Lower lobe of right lung (tissue), 2 donors: ENCODE results near the gene GNA12. TPM values are rescaled to one million over a fixed set of nuclear protein-coding genes. Genes with fewer than 3 reads are reported as not detected.

Experiments
- ATAC-seq, 2 donors: fragments of 200-7000 bp; cut with Tn5 transposase; one replicate each; pipeline ENCODE4 v1.9.1; 2020 to 2022; ENCODE audit warnings: mild to moderate bottlenecking in 2 of 2, moderate library complexity in 2 of 2
- DNase-seq: peaks from one replicate; pipeline ENCODE4 v3.0.0-alpha.2; 2020
- H3K27ac ChIP-seq: fragments of 200-600 bp; one replicate; pipeline ENCODE4 v1.8.0; 2022
- H3K27me3 ChIP-seq: fragments of 200-600 bp; one replicate; pipeline ENCODE4 v1.8.0; 2022; ENCODE audit warnings: low read depth
- H3K36me3 ChIP-seq: fragments of 200-600 bp; one replicate; pipeline ENCODE4 v1.8.0; 2022; ENCODE audit warnings: mild to moderate bottlenecking
- H3K4me1 ChIP-seq: fragments of 200-600 bp; one replicate; pipeline ENCODE4 v1.8.0; 2022
- H3K4me3 ChIP-seq: fragments of 200-600 bp; one replicate; pipeline ENCODE4 v1.8.0; 2022; ENCODE audit warnings: mild to moderate bottlenecking
- H3K9me3 ChIP-seq: fragments of 200-600 bp; one replicate; pipeline ENCODE4 v1.8.0; 2022
- CTCF ChIP-seq: fragments of 200-600 bp; IDR thresholded peaks from one replicate; pipeline ENCODE4 v1.8.0; 2022; ENCODE audit warnings: antibody characterized with exemption, mild to moderate bottlenecking
- intact Hi-C: fragments of 100-400 bp; cut with DNase I; formaldehyde crosslinking; loops from one replicate; pipeline ENCODE4 v1.11.0; 2022
- total RNA-seq: library from RNA; stranded (reverse); fragmentation: NEBNext Ultra II Directional; extraction: Animal tissue kit (Norgen Biotek cat#: 25700); gene quantifications from one replicate; pipeline ENCODE4 v1.2.1, GENCODE V29; 2021
- donor health status: DM: no; HTN: yes; CAD: no; lungs with severe emphysema.

GNA12 gene
- total RNA-seq, 1 donor from 2014 or later = 41.6 TPM

GRCh38 chr7:2798669-2799068, 45.4 kb downstream of the GNA12 start:
- Histone ChIP-seq H3K27me3 (no peaks in the 10 kb centered on the region), H3K4me1 (peaks cover 39% of the 10 kb centered on the region), H3K4me3 (no peak overlapping the region), H3K9me3 (no peaks in the 10 kb centered on the region), H3K36me3 (peaks cover 12% of the 10 kb centered on the region), H3K27ac (no peak overlapping the region)
- intact Hi-C loops = no loop called here
- TF ChIP-seq CTCF = no peak
- ATAC-seq = no peak
- DNase-seq = no peak

GRCh38 chr7:2796358-2797352, 47.5 kb downstream of the GNA12 start:
- DNase-seq = no peak
- ATAC-seq = peak; percentile 47 to 56
- no peaks in the 10 kb centered on the region for H3K27me3 ChIP-seq
- no peak for TF ChIP-seq CTCF
- peaks cover 31% of the 10 kb centered on the region for H3K36me3 ChIP-seq
- peak overlapping the region; percentile 37 for H3K27ac ChIP-seq
- no peaks in the 10 kb centered on the region for H3K9me3 ChIP-seq
- peaks cover 34% of the 10 kb centered on the region for H3K4me1 ChIP-seq
- no peak overlapping the region for H3K4me3 ChIP-seq
- intact Hi-C loops = no loop called here

GRCh38 chr7:2795906-2796305, 48.2 kb downstream of the GNA12 start:
- intact Hi-C loops = no loop called here
- no peak for TF ChIP-seq CTCF
- Histone ChIP-seq H3K27ac (peak overlapping the region; percentile 37), H3K36me3 (peaks cover 37% of the 10 kb centered on the region), H3K4me1 (peaks cover 26% of the 10 kb centered on the region), H3K9me3 (no peaks in the 10 kb centered on the region), H3K4me3 (no peak overlapping the region), H3K27me3 (no peaks in the 10 kb centered on the region)
- DNase-seq (no peak), ATAC-seq (no peak)

- Histone ChIP-seq H3K4me3 (no peak overlapping the region), H3K36me3 (peaks cover 38% of the 10 kb centered on the region), H3K4me1 (peaks cover 26% of the 10 kb centered on the region), H3K27me3 (no peaks in the 10 kb centered on the region), H3K9me3 (no peaks in the 10 kb centered on the region), H3K27ac (no peak overlapping the region)
- ATAC-seq = no peak
- intact Hi-C loops = no loop called here
- TF ChIP-seq CTCF = no peak
- DNase-seq = no peak
Observed at GRCh38 chr7:2794836-2795636, 49.1 kb downstream of the GNA12 start.

GRCh38 chr7:2792856-2793487, 51.1 kb downstream of the GNA12 start:
- peak overlapping the region; percentile 41 for H3K27ac ChIP-seq

More at GRCh38 chr7:2792856-2793487, 51.1 kb downstream of the GNA12 start:
- H3K27me3 ChIP-seq = no peaks in the 10 kb centered on the region
- peaks cover 43% of the 10 kb centered on the region for H3K36me3 ChIP-seq
- intact Hi-C loops = no loop called here
- no peak for TF ChIP-seq CTCF
- H3K4me3 ChIP-seq = no peak overlapping the region
- no peak for DNase-seq
- no peaks in the 10 kb centered on the region for H3K9me3 ChIP-seq
- ATAC-seq = peak in 1 of 2 donors; percentile 31
- peaks cover 26% of the 10 kb centered on the region for H3K4me1 ChIP-seq
